Right lobe of liver (tissue), 6 donors: Measurements from ENCODE around the gene NR1I3. TPM values are rescaled to one million over a fixed set of nuclear protein-coding genes. Genes with fewer than 3 reads are reported as not detected.
A peak's percentile ranks its signal among the peaks of the same experiment; 100 is the strongest.

Experiments
- ATAC-seq, 4 donors: fragments of 200-7000 bp; cut with Tn5 transposase; one replicate each; pipeline ENCODE4 v1.9.1; 2020; ENCODE audit warnings: mild to moderate bottlenecking in 4 of 4, moderate library complexity in 4 of 4
- DNase-seq, 3 donors: peaks; one replicate each; pipeline ENCODE4 v3.0.0-alpha.2; 2020
- H3K27ac ChIP-seq, 3 donors: fragments of 200-600 bp; one replicate each; pipeline ENCODE4 v1.8.0; 2022
- H3K27me3 ChIP-seq, 2 donors: fragments of 200-600 bp; one replicate each; pipeline ENCODE4 v1.8.0; 2022
- H3K36me3 ChIP-seq, 4 donors: fragments of 200-600 bp; sonication (generic) in 1 of 4; one replicate each; pipeline versions ENCODE4 v1.5.1 to v1.8.0; 2017 to 2022; ENCODE audit warnings: control low read depth in 1 of 4
- H3K4me1 ChIP-seq, 4 donors: fragments of 200-600 bp; sonication (generic) in 1 of 4; one replicate each; pipeline versions ENCODE4 v1.5.1 to v1.8.0; 2017 to 2022; ENCODE audit warnings: control low read depth in 1 of 4
- H3K4me3 ChIP-seq, 3 donors: fragments of 200-600 bp; one replicate each; pipeline ENCODE4 v1.8.0; 2022
- H3K9me3 ChIP-seq, 4 donors: fragments of 200-600 bp; sonication (generic) in 1 of 4; one replicate each; pipeline versions ENCODE4 v1.5.1 to v1.8.0; 2017 to 2022; ENCODE audit warnings: control low read depth in 1 of 4
- POLR2A ChIP-seq: fragments of 450-650 bp; IDR thresholded peaks from one replicate; pipeline ENCODE4 v1.6.1; 2017; ENCODE audit warnings: antibody characterized with exemption, mild to moderate bottlenecking
- WGBS: methylation state at CpG from one replicate; pipeline ENCODE4 v1.1.6; 2018; ENCODE audit warnings: low coverage, low lambda C conversion rate; ENCODE audit not compliant: insufficient coverage; ENCODE audit errors: missing lambda C conversion rate; 5-methylcytosine and 5-hydroxymethylcytosine counted together
- intact Hi-C, 2 donors: fragments of 100-400 bp; cut with DNase I; formaldehyde crosslinking; loops; one replicate each; pipeline versions ENCODE4 v1.11.2 to v1.14.1; 2022
- total RNA-seq, 6 experiments: library from RNA; depleted of rRNA in 2 of 6; stranded (reverse); fragments of >200 nt in 2 of 6; fragmentation: NEBNext Ultra II Directional in 3 of 6; extraction: Animal tissue kit (Norgen Biotek cat#: 25700) in 3 of 6; gene quantifications; one replicate each; pipeline versions ENCODE4 v1.1.0 to v1.2.4, GENCODE V29; 2016 to 2023
- TF ChIP-seq, protein P1 (sequence below), 4 donors: fragments of 200-600 bp in 3 of 4; fragments of 450-650 bp in 1 of 4; IDR thresholded peaks; one replicate each; pipeline versions ENCODE4 v1.5.1 to v1.8.0; 2016 to 2022; ENCODE audit warnings: antibody characterized with exemption in 4 of 4, mild to moderate bottlenecking in 2 of 4
- donor health status: DM: no; HTN: yes; CAD: no.
- donor health status: DM: no; HTN: no; CAD: no.
- donor health status: DM: no; HTN: no; CAD: no.
- donor health status: DM: no; HTN: yes; CAD: no.
- donor health status: DM: no; HTN: yes; CAD: no.

Gene NR1I3
- total RNA-seq, 6 experiments from 2014 or later = 24.1 to 169 (median 85.7) TPM

DNA sequence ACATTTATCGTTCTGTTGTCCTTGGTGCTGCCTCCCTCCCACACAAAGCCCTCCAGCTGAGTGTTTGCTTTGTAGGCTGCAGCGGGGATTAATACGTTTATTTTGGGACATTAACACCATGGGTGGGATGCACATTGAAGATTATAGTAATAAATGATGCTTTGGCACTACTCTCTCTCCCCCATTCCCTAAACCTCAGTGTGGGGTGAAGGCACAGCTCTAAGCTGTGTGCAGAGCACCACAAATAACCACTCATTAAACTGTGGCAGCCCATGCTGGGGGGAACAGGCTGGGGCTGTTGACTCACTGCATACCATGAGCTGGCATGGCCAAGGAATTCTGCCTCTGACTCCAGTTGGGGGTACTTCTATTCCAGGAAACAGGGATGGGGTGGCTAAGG, 28.2 kb upstream of the NR1I3 start:
- ATAC-seq (no peak), DNase-seq (no peak)
- no peak for TF ChIP-seq POLR2A
- TF ChIP-seq, protein P1, sequence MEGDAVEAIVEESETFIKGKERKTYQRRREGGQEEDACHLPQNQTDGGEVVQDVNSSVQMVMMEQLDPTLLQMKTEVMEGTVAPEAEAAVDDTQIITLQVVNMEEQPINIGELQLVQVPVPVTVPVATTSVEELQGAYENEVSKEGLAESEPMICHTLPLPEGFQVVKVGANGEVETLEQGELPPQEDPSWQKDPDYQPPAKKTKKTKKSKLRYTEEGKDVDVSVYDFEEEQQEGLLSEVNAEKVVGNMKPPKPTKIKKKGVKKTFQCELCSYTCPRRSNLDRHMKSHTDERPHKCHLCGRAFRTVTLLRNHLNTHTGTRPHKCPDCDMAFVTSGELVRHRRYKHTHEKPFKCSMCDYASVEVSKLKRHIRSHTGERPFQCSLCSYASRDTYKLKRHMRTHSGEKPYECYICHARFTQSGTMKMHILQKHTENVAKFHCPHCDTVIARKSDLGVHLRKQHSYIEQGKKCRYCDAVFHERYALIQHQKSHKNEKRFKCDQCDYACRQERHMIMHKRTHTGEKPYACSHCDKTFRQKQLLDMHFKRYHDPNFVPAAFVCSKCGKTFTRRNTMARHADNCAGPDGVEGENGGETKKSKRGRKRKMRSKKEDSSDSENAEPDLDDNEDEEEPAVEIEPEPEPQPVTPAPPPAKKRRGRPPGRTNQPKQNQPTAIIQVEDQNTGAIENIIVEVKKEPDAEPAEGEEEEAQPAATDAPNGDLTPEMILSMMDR (IDR thresholded peaks at IDR 0.05) = no peak
- H3K27ac ChIP-seq = no peak overlapping the region
- no peaks in the 10 kb centered on the region for H3K27me3 ChIP-seq
- WGBS = 72% methylated on average over 3 of the region's 3 CpGs
- H3K4me3 ChIP-seq = no peak overlapping the region
- no peaks in the 10 kb centered on the region for H3K36me3 ChIP-seq
- intact Hi-C loops = no loop called here
- peaks cover 0 to 4% (median 0%) of the 10 kb centered on the region in 4 donors for H3K4me1 ChIP-seq
- no peaks in the 10 kb centered on the region for H3K9me3 ChIP-seq

DNA sequence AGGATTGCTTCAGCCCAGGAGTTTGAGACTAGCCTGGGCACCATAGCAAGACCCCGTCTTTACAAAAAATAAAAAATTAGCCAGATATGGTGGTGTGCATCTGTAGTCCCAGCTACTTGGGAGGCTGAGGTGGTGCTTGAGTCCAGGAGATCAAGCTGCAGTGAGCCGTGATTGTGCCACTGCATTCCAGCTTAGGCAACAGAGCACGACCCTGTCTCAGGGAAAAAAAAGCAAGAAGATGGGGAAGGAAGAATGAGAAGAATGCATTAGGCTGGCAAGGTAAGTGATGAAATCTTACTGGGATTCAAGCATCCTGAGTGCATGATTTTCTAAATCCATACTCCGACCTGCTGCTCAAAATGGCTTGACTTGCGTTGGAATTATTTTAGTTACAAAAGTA, 27.3 kb upstream of the NR1I3 start:
- Histone ChIP-seq H3K4me3 (no peak overlapping the region), H3K27ac (no peak overlapping the region), H3K27me3 (no peaks in the 10 kb centered on the region), H3K4me1 (peaks cover 0 to 13% (median 0%) of the 10 kb centered on the region in 4 donors), H3K9me3 (no peaks in the 10 kb centered on the region), H3K36me3 (no peaks in the 10 kb centered on the region)
- TF ChIP-seq, protein P1 (IDR thresholded peaks at IDR 0.05) = no peak
- TF ChIP-seq POLR2A = no peak
- WGBS = 89% methylated on average over 5 of the region's 5 CpGs
- ATAC-seq (no peak), DNase-seq (no peak)
- intact Hi-C loops = no loop called here

DNA sequence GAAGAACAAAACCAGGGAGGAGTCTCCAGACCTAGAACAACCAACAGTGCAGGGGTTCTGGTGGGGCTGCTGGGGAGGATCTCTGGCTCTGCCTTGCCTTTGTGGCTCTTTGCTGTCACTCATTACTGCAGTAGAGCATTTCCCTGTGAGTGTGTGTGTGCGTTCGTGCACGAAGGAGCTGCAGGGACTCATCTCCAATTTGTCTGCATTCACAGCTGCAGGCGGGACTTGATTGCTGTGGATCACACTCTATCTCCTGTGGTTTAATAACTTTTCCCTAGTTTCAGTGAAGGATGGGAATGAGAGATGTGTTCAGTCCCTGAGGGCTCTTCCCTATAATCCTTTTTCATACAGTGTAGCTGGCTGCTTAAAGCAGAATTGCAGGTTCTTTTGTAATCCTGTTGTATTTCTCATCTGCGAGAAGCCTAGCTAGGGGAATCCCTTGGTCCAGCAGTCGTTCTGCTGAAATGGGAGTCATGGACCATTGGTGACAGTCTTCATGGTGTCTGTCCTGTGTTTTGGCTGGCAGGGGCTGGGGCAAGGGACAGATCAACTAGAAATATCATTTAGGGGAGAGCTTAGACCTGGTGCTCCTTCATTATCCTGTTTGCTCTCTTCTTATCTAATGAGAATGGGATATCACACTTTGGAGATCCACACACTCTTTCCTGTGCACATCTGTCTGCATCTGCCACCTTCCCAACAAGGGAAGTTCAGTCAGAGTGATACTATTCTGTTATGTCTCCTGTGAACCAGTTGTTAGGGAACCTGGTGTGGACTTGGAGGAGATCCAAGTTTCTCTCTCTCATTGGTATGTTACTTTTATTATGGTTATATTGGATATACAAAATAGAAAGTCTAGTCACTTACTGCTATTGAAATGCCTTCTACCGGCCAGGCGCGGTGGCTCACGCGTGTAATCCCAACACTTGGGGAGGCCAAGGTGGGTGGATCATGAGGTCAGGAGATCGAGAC, 23.5 kb upstream of the NR1I3 start:
- Histone ChIP-seq H3K4me1 (peaks cover 0 to 18% (median 0%) of the 10 kb centered on the region in 4 donors), H3K27me3 (no peaks in the 10 kb centered on the region), H3K36me3 (no peaks in the 10 kb centered on the region), H3K9me3 (no peaks in the 10 kb centered on the region), H3K27ac (no peak overlapping the region), H3K4me3 (no peak overlapping the region)
- WGBS = 74% methylated on average over 11 of the region's 12 CpGs
- intact Hi-C loops = no loop called here
- no peak for TF ChIP-seq POLR2A
- TF ChIP-seq, protein P1 (IDR thresholded peaks at IDR 0.05) = no peak
- DNase-seq (no peak), ATAC-seq (no peak)

DNA sequence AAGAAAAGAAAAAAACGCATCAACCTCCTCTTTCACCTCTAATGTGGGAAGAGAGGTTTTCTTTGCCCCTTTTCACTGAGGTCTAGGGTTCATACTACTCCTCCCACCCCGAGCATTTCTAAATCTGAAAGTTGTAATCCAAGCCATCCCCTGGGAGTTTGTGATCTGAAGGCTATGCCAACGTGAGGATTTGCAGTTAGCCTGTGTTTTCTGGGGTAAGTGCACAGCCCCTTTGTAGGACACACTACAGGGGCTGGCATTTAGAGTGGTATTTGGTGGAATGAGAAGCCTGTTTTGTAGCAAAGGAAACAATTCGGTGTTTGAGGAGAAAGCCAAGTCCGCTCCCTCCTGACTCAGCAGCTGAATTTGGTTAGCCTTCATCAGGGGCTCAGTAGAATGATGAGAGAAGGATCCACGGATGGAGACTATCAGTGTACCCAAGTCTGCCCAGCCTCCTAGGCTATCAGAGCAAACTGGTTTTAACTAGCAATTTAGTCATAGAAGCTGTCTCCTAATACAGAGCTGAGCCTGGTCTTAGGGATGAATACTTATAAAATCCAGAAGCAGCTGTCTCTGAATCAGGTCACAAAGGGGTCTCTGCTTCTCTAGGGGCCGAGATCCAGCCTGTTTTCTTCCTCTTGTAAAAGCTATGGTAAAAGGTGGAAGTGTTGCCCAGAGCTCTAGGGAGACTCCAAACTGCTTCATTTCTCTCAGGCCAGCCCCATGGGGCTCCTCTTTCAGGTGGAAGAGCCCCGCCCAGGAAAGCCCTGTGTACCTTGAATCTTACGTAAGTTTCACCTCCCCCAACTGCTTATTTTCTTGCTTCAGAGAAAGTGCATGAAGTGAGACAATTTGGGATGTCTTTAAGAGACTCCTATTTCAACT, 22.6 kb upstream of the NR1I3 start:
- TF ChIP-seq, protein P1 (IDR thresholded peaks at IDR 0.05) = no peak
- no peak for TF ChIP-seq POLR2A
- Histone ChIP-seq H3K36me3 (no peaks in the 10 kb centered on the region), H3K4me3 (no peak overlapping the region), H3K27me3 (no peaks in the 10 kb centered on the region), H3K9me3 (no peaks in the 10 kb centered on the region), H3K4me1 (peaks cover 0 to 27% (median 0%) of the 10 kb centered on the region in 4 donors), H3K27ac (no peak overlapping the region)
- ATAC-seq (peak in 3 of 4 donors; percentile 13 to 52 (median 39)), DNase-seq (no peak)
- 36% methylated on average over 9 of the region's 9 CpGs for WGBS
- intact Hi-C loops = no loop called here
